Endodermal cell (in vitro differentiated cells): Measurements from ENCODE around the gene BMAL2. TPM values are rescaled to one million over a fixed set of nuclear protein-coding genes. Genes with fewer than 3 reads are reported as not detected.

Experiments used
- DNase-seq: peaks from one replicate; pipeline ENCODE4 v3.0.0-alpha.2; 2017
- H3K27ac ChIP-seq: 2 replicates; pipeline ENCODE4 v1.5.1; 2013; ENCODE audit warnings: mild to moderate bottlenecking, low read depth, low read length, moderate library complexity
- H3K27me3 ChIP-seq: 2 replicates; pipeline ENCODE4 v1.6.1; 2013; ENCODE audit warnings: mild to moderate bottlenecking, low read length, moderate library complexity; ENCODE audit not compliant: insufficient read depth, control insufficient read depth, poor library complexity, severe bottlenecking
- H3K36me3 ChIP-seq: 2 replicates; pipeline ENCODE4 v1.7.0; 2013; ENCODE audit warnings: mild to moderate bottlenecking, low read length, moderate library complexity; ENCODE audit not compliant: control insufficient read depth, insufficient read depth
- H3K4me1 ChIP-seq: one replicate; pipeline ENCODE4 v1.7.0; 2013; ENCODE audit warnings: low read length; ENCODE audit not compliant: control insufficient read depth, insufficient read depth
- H3K4me3 ChIP-seq: 2 replicates; pipeline ENCODE4 v1.5.1; 2013; ENCODE audit warnings: mild to moderate bottlenecking, low read length, moderate library complexity
- H3K9ac ChIP-seq: 2 replicates; pipeline ENCODE4 v1.6.1; 2013; ENCODE audit warnings: mild to moderate bottlenecking, low read length, moderate library complexity; ENCODE audit not compliant: poor library complexity, severe bottlenecking; ENCODE audit errors: extremely low read depth
- H3K9me3 ChIP-seq: 2 replicates; pipeline ENCODE4 v1.6.1; 2013; ENCODE audit warnings: mild to moderate bottlenecking, low read length, moderate library complexity; ENCODE audit not compliant: control insufficient read depth
- H3K27ac Mint-ChIP-seq: 2 replicates; pipeline ENCODE4 v1.8.0; 2020; ENCODE audit warnings: mixed read lengths
- H3K27me3 Mint-ChIP-seq: 2 replicates; pipeline ENCODE4 v1.8.0; 2021; ENCODE audit warnings: mild to moderate bottlenecking, mixed read lengths; ENCODE audit not compliant: insufficient read depth
- H3K36me3 Mint-ChIP-seq: 2 replicates; pipeline ENCODE4 v1.8.0; 2020; ENCODE audit warnings: low read depth, mixed read lengths
- H3K4me1 Mint-ChIP-seq: 2 replicates; pipeline ENCODE4 v1.8.0; 2020; ENCODE audit warnings: mixed read lengths
- H3K4me3 Mint-ChIP-seq: 2 replicates; pipeline ENCODE4 v1.8.0; 2020; ENCODE audit warnings: mild to moderate bottlenecking, moderate library complexity, mixed read lengths
- H3K9me3 Mint-ChIP-seq: 2 replicates; pipeline ENCODE4 v1.8.0; 2020; ENCODE audit warnings: mild to moderate bottlenecking, mixed read lengths
- CTCF ChIP-seq: fragments of 200-600 bp; sonication (generic); conservative IDR thresholded peaks from 2 replicates; pipeline ENCODE4 v1.5.0; 2021; ENCODE audit warnings: antibody characterized with exemption, mild to moderate bottlenecking
- WGBS, 2 experiments: methylation state at CpG; one replicate each; pipeline versions ENCODE4 v1.1.5 to v1.1.7; 2013; ENCODE audit warnings: missing lambda C conversion rate in 2 of 2, mixed read lengths in 1 of 2; ENCODE audit not compliant: insufficient coverage in 1 of 2, insufficient read length in 1 of 2; 5-methylcytosine and 5-hydroxymethylcytosine counted together
- total RNA-seq, 2 donors: library from RNA; stranded (reverse); fragmentation: NEBNext Ultra II Directional in 1 of 2; extraction: Animal tissue kit (Norgen Biotek cat#: 25700) in 1 of 2; gene quantifications; 2 replicates in 1 of 2; 3 replicates in 1 of 2; pipeline ENCODE4 v1.2.1, GENCODE V29; 2021

Gene BMAL2
- total RNA-seq, 2 donors from 2014 or later: 20.3 to 31.0 TPM

- Histone ChIP-seq H3K4me1 (peaks cover 4% of the 10 kb centered on the region), H3K36me3 (no peaks in the 10 kb centered on the region), H3K27ac (no peak overlapping the region), H3K9me3 (no peaks in the 10 kb centered on the region), H3K4me3 (no peak overlapping the region), H3K27me3 (no peaks in the 10 kb centered on the region), H3K9ac (no peak overlapping the region)
- Mint-ChIP-seq H3K4me1 (peaks cover 4% of the 10 kb centered on the region), H3K36me3 (peaks cover 1% of the 10 kb centered on the region), H3K27me3 (peaks cover 7% of the 10 kb centered on the region), H3K4me3 (no peak overlapping the region), H3K27ac (no peak overlapping the region), H3K9me3 (no peaks in the 10 kb centered on the region)
- TF ChIP-seq CTCF: no peak
- WGBS, 2 experiments: 100% methylated on average over 1 of the region's 1 CpG; no CpG with 5 or more reads in 1 of the 2 experiments
- no peak for DNase-seq
Measured at GRCh38 chr12:27355979-27356378, 23.3 kb downstream of the BMAL2 start.

GRCh38 chr12:27359578-27360340 is 27.1 kb downstream of the BMAL2 start:
- 61 to 75% methylated on average over 2 to 3 of the region's 3 CpGs for WGBS, 2 experiments
- Mint-ChIP-seq H3K27me3 (no peaks in the 10 kb centered on the region), H3K4me3 (no peak overlapping the region), H3K4me1 (peaks cover 4% of the 10 kb centered on the region), H3K36me3 (peaks cover 4% of the 10 kb centered on the region), H3K9me3 (peaks cover 11% of the 10 kb centered on the region), H3K27ac (no peak overlapping the region)
- peaks cover 4% of the 10 kb centered on the region for H3K4me1 ChIP-seq
- peaks cover 8% of the 10 kb centered on the region for H3K9me3 ChIP-seq
- no peak for DNase-seq
- no peaks in the 10 kb centered on the region for H3K36me3 ChIP-seq
- no peaks in the 10 kb centered on the region for H3K27me3 ChIP-seq
- H3K4me3 ChIP-seq: no peak overlapping the region
- H3K27ac ChIP-seq: no peak overlapping the region
- H3K9ac ChIP-seq: no peak overlapping the region
- TF ChIP-seq CTCF: no peak

GRCh38 chr12:27361372-27361771 is 28.7 kb downstream of the BMAL2 start:
- Histone ChIP-seq H3K4me3 (no peak overlapping the region), H3K4me1 (peaks cover 4% of the 10 kb centered on the region), H3K27ac (no peak overlapping the region), H3K9me3 (peaks cover 8% of the 10 kb centered on the region), H3K9ac (no peak overlapping the region), H3K36me3 (no peaks in the 10 kb centered on the region), H3K27me3 (no peaks in the 10 kb centered on the region)
- Mint-ChIP-seq H3K27ac (no peak overlapping the region), H3K4me3 (no peak overlapping the region), H3K9me3 (peaks cover 11% of the 10 kb centered on the region), H3K4me1 (peaks cover 4% of the 10 kb centered on the region), H3K27me3 (no peaks in the 10 kb centered on the region), H3K36me3 (peaks cover 4% of the 10 kb centered on the region)
- TF ChIP-seq CTCF: no peak
- 100% methylated on average over 1 of the region's 2 CpGs; no CpG with 5 or more reads in 1 of the 2 experiments for WGBS, 2 experiments
- no peak for DNase-seq
